ENCODE data around the gene ZNF614. TPM values are rescaled to one million over a fixed set of nuclear protein-coding genes. Genes with fewer than 3 reads are reported as not detected.

ZNF614 gene
- total RNA-seq, 1 experiment from 2014 or later, result 3.6 TPM

DNA sequence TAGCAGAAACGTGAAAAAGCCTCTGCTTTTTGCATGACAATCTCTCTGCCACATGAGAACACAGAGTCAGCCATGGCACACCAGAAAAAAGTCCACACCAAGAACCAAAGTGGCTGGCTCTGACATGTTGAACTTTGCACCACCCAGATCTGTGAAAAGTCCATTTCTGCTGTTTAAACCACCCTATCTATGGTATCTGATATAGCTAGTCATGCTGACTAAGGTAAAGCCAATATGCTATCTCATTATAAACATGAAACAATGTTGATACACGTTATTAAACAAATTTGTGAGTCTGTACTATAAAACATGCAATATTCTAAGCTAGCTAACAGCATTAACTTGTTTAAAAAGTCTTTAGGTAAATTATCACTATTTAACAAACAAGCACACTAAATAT is 41.5 kb upstream of the ZNF614 start:
- Histone ChIP-seq H3K27ac (ENCODE audit: low read depth, low read length) (no peak overlapping the region), H3K4me1 (ENCODE audit: control insufficient read depth in 1 of 2, insufficient read depth in 2 of 2, low read length in 2 of 2) (no peaks in the 10 kb centered on the region), H3K4me2 (ENCODE audit: low read length) (no peak overlapping the region), H3K36me3 (ENCODE audit: control insufficient read depth in 1 of 2, insufficient read depth in 2 of 2, low read length in 2 of 2) (no peaks in the 10 kb centered on the region), H3K9ac (ENCODE audit: low read length) (no peak overlapping the region), H3K9me3 (ENCODE audit: control insufficient read depth in 1 of 2, insufficient read depth in 1 of 2, low read depth in 1 of 2, low read length in 2 of 2) (peaks cover 19 to 21% of the 10 kb centered on the region in 2 experiments; a peak in 2 of 4 replicates), H3K79me2 (ENCODE audit: insufficient read depth, low read length) (no peaks in the 10 kb centered on the region), H3K27me3 (ENCODE audit: insufficient read depth, low read length) (no peaks in the 10 kb centered on the region), H4K20me1 (ENCODE audit: insufficient read depth) (no peaks in the 10 kb centered on the region), H3K4me3 (replicated peaks in 1 of 2; ENCODE audit: low read depth in 1 of 2, low read length in 2 of 2) (no peak overlapping the region), H3K9me2 (ENCODE audit: insufficient read depth) (no peaks in the 10 kb centered on the region), H2AFZ (ENCODE audit: low read depth, low read length, poor library complexity, severe bottlenecking) (no peak overlapping the region)
- RAD21 ChIA-PET (ENCODE audit: low non-redundant PET in 1 of 2, low total read pairs in 2 of 2, uncharacterized antibody in 2 of 2, unreplicated experiment in 2 of 2), result no interaction called here
- no peak for TF ChIP-seq EZH2 (IDR thresholded peaks at IDR 0.05)
- no peak for TF ChIP-seq ZFX (IDR thresholded peaks at IDR 0.05)
- no peak for TF ChIP-seq RAD21 (IDR thresholded peaks at IDR 0.05; ENCODE audit: low read depth)
- TF ChIP-seq ELF1 (IDR thresholded peaks at IDR 0.05; ENCODE audit: borderline replicate concordance, low read depth), result no peak
- no peak for TF ChIP-seq YY1 (IDR thresholded peaks at IDR 0.05; ENCODE audit: extremely low read depth, insufficient replicate concordance, low read depth, low read length)
- TF ChIP-seq, protein P1, sequence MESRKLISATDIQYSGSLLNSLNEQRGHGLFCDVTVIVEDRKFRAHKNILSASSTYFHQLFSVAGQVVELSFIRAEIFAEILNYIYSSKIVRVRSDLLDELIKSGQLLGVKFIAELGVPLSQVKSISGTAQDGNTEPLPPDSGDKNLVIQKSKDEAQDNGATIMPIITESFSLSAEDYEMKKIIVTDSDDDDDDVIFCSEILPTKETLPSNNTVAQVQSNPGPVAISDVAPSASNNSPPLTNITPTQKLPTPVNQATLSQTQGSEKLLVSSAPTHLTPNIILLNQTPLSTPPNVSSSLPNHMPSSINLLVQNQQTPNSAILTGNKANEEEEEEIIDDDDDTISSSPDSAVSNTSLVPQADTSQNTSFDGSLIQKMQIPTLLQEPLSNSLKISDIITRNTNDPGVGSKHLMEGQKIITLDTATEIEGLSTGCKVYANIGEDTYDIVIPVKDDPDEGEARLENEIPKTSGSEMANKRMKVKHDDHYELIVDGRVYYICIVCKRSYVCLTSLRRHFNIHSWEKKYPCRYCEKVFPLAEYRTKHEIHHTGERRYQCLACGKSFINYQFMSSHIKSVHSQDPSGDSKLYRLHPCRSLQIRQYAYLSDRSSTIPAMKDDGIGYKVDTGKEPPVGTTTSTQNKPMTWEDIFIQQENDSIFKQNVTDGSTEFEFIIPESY (IDR thresholded peaks at IDR 0.05; ENCODE audit: extremely low read depth, insufficient replicate concordance, low read length), result no peak
- TF ChIP-seq, protein P2, sequence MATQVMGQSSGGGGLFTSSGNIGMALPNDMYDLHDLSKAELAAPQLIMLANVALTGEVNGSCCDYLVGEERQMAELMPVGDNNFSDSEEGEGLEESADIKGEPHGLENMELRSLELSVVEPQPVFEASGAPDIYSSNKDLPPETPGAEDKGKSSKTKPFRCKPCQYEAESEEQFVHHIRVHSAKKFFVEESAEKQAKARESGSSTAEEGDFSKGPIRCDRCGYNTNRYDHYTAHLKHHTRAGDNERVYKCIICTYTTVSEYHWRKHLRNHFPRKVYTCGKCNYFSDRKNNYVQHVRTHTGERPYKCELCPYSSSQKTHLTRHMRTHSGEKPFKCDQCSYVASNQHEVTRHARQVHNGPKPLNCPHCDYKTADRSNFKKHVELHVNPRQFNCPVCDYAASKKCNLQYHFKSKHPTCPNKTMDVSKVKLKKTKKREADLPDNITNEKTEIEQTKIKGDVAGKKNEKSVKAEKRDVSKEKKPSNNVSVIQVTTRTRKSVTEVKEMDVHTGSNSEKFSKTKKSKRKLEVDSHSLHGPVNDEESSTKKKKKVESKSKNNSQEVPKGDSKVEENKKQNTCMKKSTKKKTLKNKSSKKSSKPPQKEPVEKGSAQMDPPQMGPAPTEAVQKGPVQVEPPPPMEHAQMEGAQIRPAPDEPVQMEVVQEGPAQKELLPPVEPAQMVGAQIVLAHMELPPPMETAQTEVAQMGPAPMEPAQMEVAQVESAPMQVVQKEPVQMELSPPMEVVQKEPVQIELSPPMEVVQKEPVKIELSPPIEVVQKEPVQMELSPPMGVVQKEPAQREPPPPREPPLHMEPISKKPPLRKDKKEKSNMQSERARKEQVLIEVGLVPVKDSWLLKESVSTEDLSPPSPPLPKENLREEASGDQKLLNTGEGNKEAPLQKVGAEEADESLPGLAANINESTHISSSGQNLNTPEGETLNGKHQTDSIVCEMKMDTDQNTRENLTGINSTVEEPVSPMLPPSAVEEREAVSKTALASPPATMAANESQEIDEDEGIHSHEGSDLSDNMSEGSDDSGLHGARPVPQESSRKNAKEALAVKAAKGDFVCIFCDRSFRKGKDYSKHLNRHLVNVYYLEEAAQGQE (IDR thresholded peaks at IDR 0.05; ENCODE audit: low read depth), result no peak
- no peak for TF ChIP-seq FOSL1 (IDR thresholded peaks at IDR 0.05; ENCODE audit: low read depth)
- TF ChIP-seq EGR1 (IDR thresholded peaks at IDR 0.05; ENCODE audit: low read depth), result no peak
- TF ChIP-seq EZH2phosphoT487 (IDR thresholded peaks at IDR 0.05; ENCODE audit: borderline replicate concordance), result no peak
- TF ChIP-seq, protein P3, sequence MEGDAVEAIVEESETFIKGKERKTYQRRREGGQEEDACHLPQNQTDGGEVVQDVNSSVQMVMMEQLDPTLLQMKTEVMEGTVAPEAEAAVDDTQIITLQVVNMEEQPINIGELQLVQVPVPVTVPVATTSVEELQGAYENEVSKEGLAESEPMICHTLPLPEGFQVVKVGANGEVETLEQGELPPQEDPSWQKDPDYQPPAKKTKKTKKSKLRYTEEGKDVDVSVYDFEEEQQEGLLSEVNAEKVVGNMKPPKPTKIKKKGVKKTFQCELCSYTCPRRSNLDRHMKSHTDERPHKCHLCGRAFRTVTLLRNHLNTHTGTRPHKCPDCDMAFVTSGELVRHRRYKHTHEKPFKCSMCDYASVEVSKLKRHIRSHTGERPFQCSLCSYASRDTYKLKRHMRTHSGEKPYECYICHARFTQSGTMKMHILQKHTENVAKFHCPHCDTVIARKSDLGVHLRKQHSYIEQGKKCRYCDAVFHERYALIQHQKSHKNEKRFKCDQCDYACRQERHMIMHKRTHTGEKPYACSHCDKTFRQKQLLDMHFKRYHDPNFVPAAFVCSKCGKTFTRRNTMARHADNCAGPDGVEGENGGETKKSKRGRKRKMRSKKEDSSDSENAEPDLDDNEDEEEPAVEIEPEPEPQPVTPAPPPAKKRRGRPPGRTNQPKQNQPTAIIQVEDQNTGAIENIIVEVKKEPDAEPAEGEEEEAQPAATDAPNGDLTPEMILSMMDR (IDR thresholded peaks at IDR 0.05 in 2 of 3, conservative IDR thresholded peaks at IDR 0.05 in 1 of 3; ENCODE audit: borderline replicate concordance in 1 of 3, insufficient read depth in 1 of 3, low read depth in 2 of 3, low read length in 2 of 3), result no peak
- no peak for TF ChIP-seq ZNF274 (IDR thresholded peaks at IDR 0.05; ENCODE audit: low read depth, low read length)
- TF ChIP-seq TCF7L2 (IDR thresholded peaks at IDR 0.05; ENCODE audit: borderline replicate concordance, extremely low read depth, insufficient read depth, insufficient read length), result no peak
- no peak for TF ChIP-seq JUND (IDR thresholded peaks at IDR 0.05)
- no peak for TF ChIP-seq CEBPB (IDR thresholded peaks at IDR 0.05; ENCODE audit: low read depth)
- no peak for TF ChIP-seq SRF (IDR thresholded peaks at IDR 0.05; ENCODE audit: low read depth)
- TF ChIP-seq CBX3 (IDR thresholded peaks at IDR 0.05; ENCODE audit: low read depth), result no peak
- TF ChIP-seq SIN3A (IDR thresholded peaks at IDR 0.05; ENCODE audit: low read depth), result no peak
- POLR2A ChIA-PET, result no interaction called here
- no TSS peak for BruUV-seq (replicated peaks)
- intact Hi-C loops (cut with micrococcal nuclease), result loop anchor here (10.0 kb wide), 1 partner anchor 225 kb away; no protein-coding TSS in a partner anchor
- DNase-seq (ENCODE audit: low read depth, low spot score), result no peak
- no peak for ATAC-seq
- CTCF ChIA-PET, result no interaction called here

Measured in HCT116 (cell line).